ENCODE data around the gene ANKRD23. TPM values are rescaled to one million over a fixed set of nuclear protein-coding genes. Genes with fewer than 3 reads are reported as not detected.

Gene ANKRD23
- total RNA-seq, 3 donors from 2014 or later (not counting 1 experiment from before 2014, with no cell fraction given) = 8.3 to 11.2 (median 10.1) TPM

DNA sequence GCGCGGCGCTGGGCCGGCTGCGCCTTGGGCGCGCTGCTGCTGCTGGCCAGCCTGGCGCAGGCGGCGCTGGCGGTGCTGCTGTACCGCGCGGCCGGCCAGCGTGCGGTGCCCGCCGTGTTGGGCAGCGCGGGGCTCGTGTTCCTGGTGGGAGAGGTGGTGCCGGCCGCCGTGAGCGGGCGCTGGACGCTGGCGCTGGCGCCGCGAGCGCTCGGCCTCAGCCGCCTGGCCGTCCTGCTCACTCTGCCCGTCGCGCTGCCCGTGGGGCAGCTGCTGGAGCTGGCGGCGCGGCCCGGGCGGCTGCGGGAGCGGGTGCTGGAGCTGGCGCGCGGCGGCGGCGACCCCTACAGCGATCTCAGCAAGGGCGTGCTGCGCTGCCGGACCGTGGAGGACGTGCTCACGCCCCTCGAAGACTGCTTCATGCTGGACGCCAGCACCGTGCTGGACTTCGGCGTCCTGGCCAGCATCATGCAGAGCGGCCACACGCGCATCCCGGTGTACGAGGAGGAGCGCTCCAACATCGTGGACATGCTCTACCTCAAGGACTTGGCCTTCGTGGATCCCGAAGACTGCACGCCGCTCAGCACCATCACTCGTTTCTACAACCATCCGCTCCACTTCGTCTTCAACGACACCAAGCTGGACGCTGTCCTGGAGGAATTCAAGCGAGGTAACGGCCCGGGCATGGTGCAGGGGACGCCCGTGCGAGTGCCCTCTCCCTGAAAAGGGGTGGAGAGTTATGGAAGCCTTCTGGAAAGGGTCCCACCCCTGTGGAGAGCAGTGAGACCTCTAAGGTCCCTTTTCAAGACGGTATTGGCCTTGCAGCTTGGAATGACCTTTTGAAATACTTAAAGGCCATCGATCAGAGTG is 26.8 kb downstream of the ANKRD23 start:
- Mint-ChIP-seq H3K4me1 (peaks cover 59 to 64% of the 10 kb centered on the region in 2 donors), H3K27ac (no peak overlapping the region), H3K36me3 (no peaks in the 10 kb centered on the region), H3K9me3 (no peaks in the 10 kb centered on the region), H3K4me3 (peak overlapping the region; percentile 88), H3K27me3 (ENCODE audit: low read depth in 2 of 2) (no peaks in the 10 kb centered on the region)
- H3K9me3 ChIP-seq (ENCODE audit: control insufficient read depth, insufficient read depth, low read length) = no peaks in the 10 kb centered on the region
- DNase-seq (peak in 1 of 2 donors; percentile 31), ATAC-seq (no peak)
- peaks cover 4% of the 10 kb centered on the region for H3K36me3 ChIP-seq (ENCODE audit: control insufficient read depth, insufficient read depth, low read length)
- H3K27me3 ChIP-seq (ENCODE audit: control insufficient read depth, insufficient read depth, low read length) = no peaks in the 10 kb centered on the region
- H3K27ac ChIP-seq (ENCODE audit: low read length) = no peak overlapping the region
- WGBS (ENCODE audit: insufficient coverage) = 8% methylated on average over 89 of the region's 89 CpGs
- intact Hi-C loops (cut with micrococcal nuclease) = loop anchor here (1.0 to 5.0 kb wide), 3 partner anchors 40 to 145 kb away; partner anchors contain the start of genes ANKRD39 and SEMA4C
- TF ChIP-seq CTCF (IDR thresholded peaks at IDR 0.05) = no peak
- peak overlapping the region; percentile 24 for H3K4me3 ChIP-seq (ENCODE audit: low read length)
- peaks cover 46% of the 10 kb centered on the region for H3K4me1 ChIP-seq (ENCODE audit: control insufficient read depth, insufficient read depth, low read length)

DNA sequence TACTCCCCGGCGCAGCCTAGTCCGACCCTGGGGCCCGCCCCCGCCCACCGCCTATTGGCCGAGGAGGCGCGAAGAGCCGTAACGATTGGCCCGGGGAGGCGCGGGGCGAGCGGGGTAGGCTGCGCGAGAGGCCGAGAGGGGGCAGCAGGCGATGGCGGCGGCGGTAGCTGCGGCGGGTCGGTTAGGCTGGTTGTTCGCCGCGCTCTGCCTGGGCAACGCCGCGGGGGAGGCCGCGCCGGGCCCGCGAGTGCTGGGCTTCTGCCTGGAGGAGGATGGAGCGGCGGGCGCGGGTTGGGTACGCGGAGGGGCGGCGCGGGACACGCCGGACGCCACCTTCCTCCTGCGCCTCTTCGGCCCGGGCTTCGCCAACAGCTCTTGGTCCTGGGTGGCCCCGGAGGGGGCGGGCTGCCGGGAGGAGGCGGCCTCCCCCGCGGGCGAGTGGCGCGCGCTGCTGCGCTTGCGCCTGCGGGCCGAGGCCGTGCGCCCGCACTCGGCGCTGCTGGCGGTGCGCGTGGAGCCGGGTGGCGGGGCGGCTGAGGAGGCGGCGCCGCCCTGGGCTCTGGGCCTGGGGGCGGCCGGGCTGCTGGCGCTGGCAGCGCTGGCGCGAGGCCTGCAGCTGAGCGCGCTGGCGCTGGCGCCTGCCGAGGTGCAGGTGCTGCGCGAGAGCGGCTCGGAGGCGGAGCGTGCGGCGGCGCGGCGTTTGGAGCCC is 27.5 kb downstream of the ANKRD23 start, which contains the start of gene CNNM3:
TSS of gene CNNM3 (plus strand) at position 142 of the 709 bp plus-strand sequence. CDS start at position 152, 10 bp downstream.
- Mint-ChIP-seq H3K36me3 (no peaks in the 10 kb centered on the region), H3K27me3 (ENCODE audit: low read depth in 2 of 2) (no peaks in the 10 kb centered on the region), H3K9me3 (no peaks in the 10 kb centered on the region), H3K4me3 (peak within 1 kb of the TSS; percentile 88), H3K4me1 (peaks cover 56 to 66% of the 10 kb centered on the region in 2 donors), H3K27ac (peak within 1 kb of the TSS; percentile 82)
- TF ChIP-seq CTCF (IDR thresholded peaks at IDR 0.05) = peak; percentile 60
- Histone ChIP-seq H3K27me3 (ENCODE audit: control insufficient read depth, insufficient read depth, low read length) (no peaks in the 10 kb centered on the region), H3K9me3 (ENCODE audit: control insufficient read depth, insufficient read depth, low read length) (no peaks in the 10 kb centered on the region), H3K4me1 (ENCODE audit: control insufficient read depth, insufficient read depth, low read length) (peaks cover 46% of the 10 kb centered on the region), H3K27ac (ENCODE audit: low read length) (peak within 1 kb of the TSS; percentile 71), H3K36me3 (ENCODE audit: control insufficient read depth, insufficient read depth, low read length) (peaks cover 4% of the 10 kb centered on the region), H3K4me3 (ENCODE audit: low read length) (peak within 1 kb of the TSS; percentile 85)
- ATAC-seq (peak; percentile 88 to 97 (median 89)), DNase-seq (peak; percentile 94 to 97)
- intact Hi-C loops (cut with micrococcal nuclease) = loop anchor here (1.0 to 5.0 kb wide), 3 partner anchors 41 to 146 kb away; partner anchors contain the start of genes ANKRD39 and SEMA4C
- under 1% methylated on average over 103 of the region's 103 CpGs for WGBS (ENCODE audit: insufficient coverage)

- peak; percentile 0 to 1 (median 0) for ATAC-seq
- peaks cover 41% of the 10 kb centered on the region for H3K4me1 ChIP-seq (ENCODE audit: control insufficient read depth, insufficient read depth, low read length)
- H3K4me1 Mint-ChIP-seq = peaks cover 48 to 63% of the 10 kb centered on the region in 2 donors
- H3K36me3 ChIP-seq (ENCODE audit: control insufficient read depth, insufficient read depth, low read length) = peaks cover 4% of the 10 kb centered on the region
- H3K4me3 ChIP-seq (ENCODE audit: low read length) = peak overlapping the region; percentile 85
- DNase-seq = peak in 1 of 2 donors; percentile 70
- no peaks in the 10 kb centered on the region for H3K36me3 Mint-ChIP-seq
- H3K27ac ChIP-seq (ENCODE audit: low read length) = peak overlapping the region; percentile 71
- no peaks in the 10 kb centered on the region for H3K9me3 Mint-ChIP-seq
- H3K27me3 Mint-ChIP-seq (ENCODE audit: low read depth in 2 of 2) = no peaks in the 10 kb centered on the region
- intact Hi-C loops (cut with micrococcal nuclease) = loop anchor here (1.0 to 5.0 kb wide), 4 partner anchors 9 to 147 kb away; partner anchors contain the start of genes ANKRD39 and SEMA4C
- H3K4me3 Mint-ChIP-seq = peak overlapping the region; percentile 88
- 2% methylated on average over 59 of the region's 60 CpGs for WGBS (ENCODE audit: insufficient coverage)
- no peaks in the 10 kb centered on the region for H3K9me3 ChIP-seq (ENCODE audit: control insufficient read depth, insufficient read depth, low read length)
- no peaks in the 10 kb centered on the region for H3K27me3 ChIP-seq (ENCODE audit: control insufficient read depth, insufficient read depth, low read length)
- H3K27ac Mint-ChIP-seq = peak overlapping the region; percentile 82
- no peak for TF ChIP-seq CTCF (IDR thresholded peaks at IDR 0.05)
These were observed 28.3 kb downstream of the ANKRD23 start for GRCh38 chr2:96815326-96816126.

Data from natural killer cell (primary cell).